IPS-11a (cell line): Measurements from ENCODE around the gene STX1A.
A peak's percentile ranks its signal among the peaks of the same experiment; 100 is the strongest.

Experiments used
- H3K4me3 ChIP-seq: one replicate; pipeline ENCODE4 v1.5.1; 2013; ENCODE audit warnings: low read depth, low read length, control low read depth

The STX1A gene

DNA sequence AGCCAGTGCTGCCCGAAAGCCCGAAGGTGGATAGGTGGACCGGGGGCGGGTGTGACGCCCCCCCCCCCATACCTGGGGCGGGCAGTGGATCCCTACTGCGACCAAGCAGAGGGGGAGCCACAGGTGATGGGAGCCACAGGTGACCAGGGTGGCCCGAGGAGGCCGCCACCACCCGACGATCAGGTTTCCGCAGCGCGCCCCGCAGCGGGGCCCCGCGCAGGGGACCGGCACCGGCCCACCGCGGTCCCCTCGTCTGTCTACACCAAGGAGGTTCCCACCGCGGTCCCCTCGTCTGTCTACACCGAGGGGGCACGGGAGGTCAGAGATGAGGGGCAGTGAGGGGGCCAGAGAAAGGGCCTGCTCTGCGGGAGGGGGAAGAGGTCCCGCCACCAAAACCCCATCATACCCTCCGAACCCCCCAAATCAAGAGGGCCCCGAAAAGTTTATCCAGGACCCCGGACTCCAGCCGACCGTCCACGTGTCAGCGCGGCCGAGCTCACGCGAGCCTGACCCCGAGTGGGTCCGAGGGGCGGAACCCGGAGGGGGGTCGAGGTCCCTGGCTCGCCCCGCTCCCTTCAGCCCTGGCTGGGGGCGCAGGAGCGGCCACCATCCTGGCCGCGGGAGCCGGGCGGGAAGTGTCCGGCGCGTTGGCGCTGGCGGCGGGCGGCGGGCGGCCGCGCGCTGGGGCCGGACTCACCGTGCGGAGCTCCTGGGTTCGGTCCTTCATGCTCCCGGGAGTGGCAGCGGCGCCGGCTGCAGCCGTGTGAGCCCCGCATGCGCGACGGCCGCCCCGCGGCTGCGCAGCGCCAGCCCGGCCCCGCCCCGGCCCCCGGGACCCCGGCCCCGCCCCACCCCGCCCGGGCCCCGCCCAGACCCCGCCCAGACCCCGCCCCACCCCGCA, at the start of gene STX1A:
STX1A (minus strand) TSS at position 765 of the 901 bp plus-strand sequence; CDS start at position 727, 38 bp downstream.
- peak within 1 kb of the TSS; percentile 62 for H3K4me3 ChIP-seq

DNA sequence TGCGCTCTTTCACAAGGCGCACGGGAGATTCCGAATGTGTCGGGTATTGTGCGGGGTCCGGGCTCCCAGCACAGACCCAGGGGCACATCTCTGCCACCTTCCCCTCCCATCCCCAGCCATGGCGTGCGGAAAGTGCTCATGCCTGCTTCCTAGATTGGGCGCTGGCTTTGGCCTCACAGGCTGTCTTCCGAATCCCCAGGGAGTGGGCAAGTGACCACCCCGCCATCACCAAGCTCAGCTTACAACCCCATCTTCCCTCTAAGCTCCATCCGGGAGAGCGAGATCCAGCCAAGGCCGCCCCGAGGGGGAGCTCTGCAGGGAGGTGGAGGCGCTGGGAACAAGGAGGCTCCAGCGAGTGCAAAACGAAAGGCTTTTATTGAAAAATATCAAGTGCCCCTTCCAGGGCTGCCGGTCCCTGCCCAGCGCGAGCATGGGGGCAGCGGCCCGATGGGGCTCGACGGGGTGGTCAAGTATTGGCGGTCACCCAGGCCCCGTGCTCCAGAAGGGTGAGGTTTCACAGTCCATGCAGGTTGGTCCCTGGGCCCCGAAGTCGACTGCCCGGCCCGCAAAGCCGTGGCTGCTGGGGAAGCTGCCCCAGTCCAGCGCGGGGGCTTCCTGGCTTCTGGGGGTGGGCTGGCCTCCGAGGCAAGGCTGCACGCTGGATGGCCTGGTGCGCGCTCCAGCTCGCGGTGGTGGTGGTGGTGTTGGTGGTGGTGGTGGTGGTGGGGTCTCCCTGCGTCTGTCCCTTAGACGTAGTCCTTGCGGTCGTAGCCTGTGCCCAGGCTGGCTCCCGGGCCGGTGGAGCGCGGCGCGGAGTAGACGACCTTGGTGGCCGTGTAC, 49.4 kb upstream of the STX1A start:
- no peak overlapping the region for H3K4me3 ChIP-seq

DNA sequence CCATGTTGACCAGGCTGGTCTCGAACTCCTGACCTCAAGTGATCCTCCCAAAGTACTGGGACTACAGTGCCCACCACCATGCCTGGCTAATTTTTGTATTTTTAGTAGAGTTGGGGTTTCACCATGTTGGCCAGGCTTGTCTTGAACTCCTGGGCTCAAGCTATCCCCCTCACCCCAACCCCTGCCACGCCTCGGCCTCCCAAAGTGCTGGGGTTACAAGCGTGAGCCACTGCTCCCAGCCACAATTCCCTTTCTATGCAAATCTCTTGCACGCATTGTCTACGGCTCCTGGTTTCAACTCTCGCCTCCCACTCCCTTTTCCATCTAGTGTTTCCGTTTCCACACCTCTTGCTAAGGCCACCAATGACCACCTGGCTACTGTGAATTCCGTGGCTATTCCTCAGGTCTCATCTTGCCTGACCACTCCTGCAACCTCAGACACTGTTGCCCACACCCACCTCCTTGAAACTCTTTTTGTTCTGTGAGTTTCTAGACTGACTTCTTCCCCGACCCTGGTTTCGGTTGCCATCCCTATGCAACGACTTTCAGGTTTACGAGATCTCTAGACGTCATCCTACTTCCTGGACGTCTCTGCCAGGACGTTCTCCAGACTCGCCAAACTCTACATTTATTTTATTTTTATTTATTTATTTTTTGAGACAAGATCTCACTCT, 47.2 kb upstream of the STX1A start:
- no peak overlapping the region for H3K4me3 ChIP-seq

DNA sequence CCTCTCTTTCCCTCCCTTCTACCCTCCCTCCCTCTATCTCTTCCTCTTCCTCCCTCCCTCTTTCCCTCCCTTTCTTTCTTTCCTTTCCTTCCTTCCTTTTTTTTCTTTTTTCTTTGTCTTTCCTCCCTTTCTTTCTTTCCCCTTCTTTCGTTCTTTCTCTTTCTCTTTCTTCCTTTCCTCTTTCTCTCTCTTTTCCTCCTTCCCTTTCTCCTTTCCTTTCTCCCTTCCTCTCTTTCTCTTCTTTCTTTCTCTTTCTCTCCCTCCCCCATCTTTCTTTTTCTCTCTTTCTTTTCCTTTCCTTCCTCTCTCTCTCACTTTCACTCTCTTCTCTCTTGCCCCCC, 43.2 kb upstream of the STX1A start:
- no peak overlapping the region for H3K4me3 ChIP-seq

DNA sequence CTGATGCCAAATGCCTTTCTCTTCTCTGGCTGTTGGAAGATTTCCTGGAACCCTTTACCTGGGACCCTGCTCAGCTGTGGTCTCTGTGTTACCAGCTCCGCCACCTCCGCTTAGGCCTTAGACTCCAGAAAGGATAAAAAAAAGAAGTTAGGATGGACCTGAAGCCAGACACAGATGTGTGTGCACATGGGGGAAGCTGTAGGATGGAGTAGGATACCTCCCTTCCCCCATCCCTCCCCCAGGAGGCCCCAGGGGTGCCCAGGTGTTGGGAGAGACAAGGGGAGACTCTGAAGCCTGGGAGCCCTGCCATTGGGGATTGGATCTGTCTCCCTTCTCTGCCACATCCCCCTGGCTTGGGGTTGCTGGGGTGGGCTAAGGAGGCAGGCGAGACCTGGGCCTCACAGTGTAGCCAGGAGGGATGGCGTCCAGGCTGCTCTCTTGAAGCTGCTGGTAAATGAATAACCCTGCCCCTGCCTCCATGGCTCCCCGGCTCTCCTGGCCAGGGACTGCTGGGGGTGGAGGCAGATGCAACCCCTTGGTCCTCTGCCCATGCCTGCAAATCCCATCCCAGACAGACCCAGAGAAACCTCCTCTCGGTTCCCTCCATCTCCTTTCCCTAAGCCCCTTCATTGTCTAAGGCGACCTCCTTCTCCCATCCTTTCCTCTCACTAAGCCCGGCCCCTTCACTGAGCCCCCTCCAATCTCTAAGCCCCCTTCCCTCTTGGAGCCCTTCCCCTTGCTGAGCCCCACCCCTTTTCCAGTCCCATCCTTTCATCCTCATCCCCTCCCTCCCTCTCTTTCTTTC, 42.6 kb upstream of the STX1A start:
- no peak overlapping the region for H3K4me3 ChIP-seq

DNA sequence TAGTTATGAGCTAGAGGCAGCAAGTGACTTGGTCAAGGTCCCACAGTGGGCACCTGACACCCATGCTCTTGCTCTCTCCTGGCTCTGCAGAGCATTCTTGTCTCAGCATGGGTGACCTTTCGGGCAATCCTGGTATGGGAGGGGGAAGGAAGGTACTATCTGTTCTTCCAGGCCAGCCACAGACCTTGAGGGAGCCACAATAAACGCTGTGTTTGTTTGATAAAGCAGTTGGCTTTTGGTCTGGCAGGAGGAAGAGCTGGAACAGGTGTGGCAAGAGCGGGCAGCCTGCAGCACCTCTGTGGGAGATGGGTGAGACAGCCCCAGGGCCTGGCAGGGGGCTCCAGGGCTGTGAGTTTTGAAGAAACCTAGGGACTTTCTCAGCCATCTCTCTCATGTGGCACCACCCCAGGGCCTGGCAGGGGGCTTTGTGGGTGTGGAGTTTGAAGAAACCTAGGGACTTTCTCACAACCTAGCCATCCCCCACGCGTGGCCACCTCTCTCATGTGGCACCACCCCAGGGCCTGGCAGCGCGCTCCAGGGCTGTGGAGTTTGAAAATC, 39.2 kb upstream of the STX1A start:
- no peak overlapping the region for H3K4me3 ChIP-seq

DNA sequence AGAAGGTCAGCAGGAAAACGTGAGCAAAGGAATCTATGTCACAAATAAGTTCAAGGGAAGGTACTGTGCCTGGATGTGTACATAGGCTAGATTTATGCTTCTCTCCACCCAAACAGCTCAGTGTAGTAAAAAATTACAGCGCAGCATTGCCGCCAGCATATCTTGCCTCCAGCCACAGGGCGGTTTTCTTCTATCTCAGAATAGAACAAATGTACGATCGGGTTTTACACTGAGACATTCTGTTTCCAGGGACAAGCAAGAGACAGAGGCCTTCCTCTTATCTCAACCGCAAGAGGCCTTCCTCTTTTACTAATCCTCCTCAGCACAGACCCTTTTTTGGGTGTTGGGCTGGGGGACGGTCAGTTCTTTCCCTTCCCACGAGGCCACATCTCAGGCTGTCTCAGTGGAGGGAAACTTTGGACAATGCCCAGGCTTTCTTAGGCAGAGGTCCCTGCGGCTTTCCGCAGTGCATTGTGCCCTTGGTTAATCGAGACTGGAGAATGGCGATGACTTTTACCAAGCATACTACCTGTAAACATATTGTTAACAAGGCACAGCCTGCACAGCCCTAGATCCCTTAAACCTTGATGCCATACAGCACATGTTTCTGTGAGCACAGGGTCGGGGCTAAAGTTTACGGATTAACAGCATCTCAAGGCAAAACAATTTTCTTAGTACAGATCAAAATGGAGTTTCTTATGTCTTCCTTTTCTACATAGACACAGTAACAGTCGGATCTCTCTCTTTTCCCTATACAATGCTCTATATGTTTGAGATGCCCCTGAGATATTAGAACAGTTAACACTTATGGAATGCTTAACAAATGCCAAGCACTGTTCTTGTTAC, 30.7 kb upstream of the STX1A start:
- H3K4me3 ChIP-seq, result no peak overlapping the region

DNA sequence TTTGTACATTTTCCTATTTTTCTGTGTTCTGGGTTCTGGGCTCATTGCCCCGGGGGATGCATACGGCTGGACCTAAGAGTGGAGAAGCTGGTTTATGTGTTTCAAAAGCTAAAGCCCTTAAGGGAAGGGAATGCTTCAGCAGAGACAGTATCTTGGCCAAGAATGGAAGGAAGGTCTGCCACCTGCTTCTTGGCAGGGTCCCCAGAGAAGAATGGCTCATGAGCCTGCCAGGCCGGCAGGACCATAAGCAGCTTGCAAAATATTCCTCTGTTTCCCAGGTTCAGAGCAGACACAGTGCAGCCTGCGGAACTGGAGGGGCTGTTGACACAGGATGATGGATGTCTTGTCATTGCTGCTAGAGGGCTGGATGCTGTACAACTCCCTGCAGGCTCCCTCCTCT, 26.9 kb upstream of the STX1A start:
- no peak overlapping the region for H3K4me3 ChIP-seq

DNA sequence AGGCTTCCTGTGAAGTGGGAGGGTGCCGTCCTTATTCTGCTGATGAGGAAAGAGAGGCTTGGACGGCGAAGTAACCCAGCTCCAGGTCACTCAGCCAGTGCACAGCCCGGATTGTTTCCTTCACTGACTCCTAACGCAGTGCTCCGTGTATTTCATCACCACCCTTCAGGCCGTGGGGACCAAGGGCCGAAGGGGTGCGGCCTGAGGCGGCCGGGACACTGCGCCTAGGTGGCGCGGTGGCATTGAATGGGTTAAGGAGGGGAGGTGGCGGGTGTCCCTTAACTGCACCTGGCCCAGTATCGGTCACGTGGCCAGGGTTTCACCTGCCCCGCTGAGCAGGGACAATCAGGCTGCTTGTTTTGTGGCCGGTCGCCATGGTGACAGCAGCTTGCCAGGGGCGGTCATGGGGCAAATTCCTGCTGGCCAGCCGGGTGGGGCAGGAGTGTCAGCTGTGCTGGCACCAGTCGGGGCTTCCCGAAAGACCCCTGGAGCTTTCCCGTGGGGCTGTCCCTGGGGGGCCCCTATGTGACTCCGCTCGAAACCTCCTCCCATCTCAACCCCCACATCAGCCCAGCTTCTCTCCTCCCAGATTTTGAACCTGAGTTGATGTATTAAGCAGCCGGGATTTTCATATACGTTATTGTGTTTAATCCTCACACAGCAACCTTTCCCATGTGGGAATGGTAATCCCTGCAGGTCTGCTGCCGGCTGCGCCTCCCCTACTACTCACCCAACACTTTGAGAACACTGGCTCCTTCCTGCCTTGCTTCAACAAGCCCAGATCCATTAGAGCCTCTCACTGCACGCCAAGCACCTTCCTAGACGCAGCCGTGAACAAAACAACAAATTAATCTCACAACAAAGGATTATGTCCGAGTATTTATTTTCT, 23.5 kb upstream of the STX1A start:
- no peak overlapping the region for H3K4me3 ChIP-seq

DNA sequence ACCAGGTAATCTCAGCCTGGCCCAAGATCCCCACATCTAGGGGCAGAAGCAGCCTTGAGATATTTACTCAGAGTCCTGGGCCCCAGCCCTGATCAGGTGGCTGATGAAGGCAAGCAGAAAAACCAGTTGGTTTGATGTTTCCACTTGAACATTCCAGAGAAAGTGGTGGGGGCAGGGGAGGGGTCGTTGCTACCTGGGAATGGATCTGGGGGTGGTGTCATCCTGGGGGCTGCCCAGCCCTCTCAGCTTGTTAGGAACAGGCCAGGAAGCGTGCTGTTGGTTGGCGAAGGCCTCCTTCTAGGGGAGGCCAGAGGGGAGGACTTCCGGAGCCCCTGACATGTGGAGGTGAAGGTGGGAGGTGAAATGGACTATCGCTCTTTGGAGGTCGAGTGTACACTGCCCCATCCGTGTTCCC, 22.9 kb upstream of the STX1A start:
- no peak overlapping the region for H3K4me3 ChIP-seq

DNA sequence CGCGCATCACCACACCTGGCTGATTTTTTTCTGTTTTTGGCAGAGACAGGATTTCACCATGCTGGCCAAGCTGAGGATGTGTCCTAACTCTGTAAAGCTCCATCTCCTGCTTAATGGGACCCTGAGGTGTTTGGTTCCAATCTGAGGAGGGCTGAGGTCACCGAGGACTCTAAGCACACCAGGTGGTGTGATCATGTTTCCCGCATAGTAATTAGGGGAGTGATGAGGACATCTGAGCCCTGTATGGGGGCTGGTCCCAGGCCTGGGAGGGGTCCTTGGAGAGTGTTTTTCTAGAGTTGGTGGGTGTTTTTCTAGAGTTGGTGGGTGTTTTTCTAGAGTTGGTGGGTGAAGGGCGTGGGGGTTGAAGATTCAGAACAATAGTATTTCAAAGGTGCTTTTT, 22.1 kb upstream of the STX1A start:
- H3K4me3 ChIP-seq, result no peak overlapping the region

DNA sequence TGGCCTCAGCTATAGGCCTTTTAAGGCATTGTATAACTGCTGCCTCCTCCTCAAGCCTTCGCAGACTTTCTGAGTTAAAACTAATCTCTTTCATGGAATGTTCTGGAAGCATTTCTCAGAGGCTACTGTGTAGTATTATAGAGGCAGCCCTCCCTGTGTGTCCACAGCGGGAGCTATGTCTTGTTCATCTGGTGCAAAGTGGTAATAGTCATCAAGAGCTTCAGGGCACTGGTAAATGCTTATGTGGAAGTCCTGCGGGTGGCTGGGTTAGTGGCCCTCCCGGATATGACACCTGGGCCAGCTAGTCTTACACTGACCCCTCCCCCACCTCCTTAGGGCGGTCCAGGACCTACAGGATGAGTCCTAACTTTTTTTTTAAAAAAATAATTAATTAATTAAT, 21.3 kb upstream of the STX1A start:
- H3K4me3 ChIP-seq, result no peak overlapping the region

DNA sequence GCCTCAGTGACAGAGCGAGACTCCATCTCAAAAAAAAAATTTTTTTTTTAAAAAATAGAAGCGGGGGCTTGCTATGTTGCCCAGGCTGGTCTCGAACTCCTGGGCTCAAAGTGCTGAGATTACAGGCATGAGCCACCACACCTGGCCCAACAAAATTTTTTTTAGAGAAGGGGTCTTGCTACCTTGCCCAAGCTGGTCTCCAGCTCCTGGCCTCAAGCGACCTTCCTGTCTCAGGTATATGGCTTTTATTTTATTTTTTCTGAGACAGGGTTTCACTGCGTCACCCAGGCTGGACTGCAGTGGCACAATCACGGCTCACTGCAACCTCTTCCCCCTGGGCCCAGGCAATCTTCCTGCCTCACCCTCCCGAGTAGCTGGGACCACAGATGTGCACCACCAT, 20.7 kb upstream of the STX1A start:
- no peak overlapping the region for H3K4me3 ChIP-seq

DNA sequence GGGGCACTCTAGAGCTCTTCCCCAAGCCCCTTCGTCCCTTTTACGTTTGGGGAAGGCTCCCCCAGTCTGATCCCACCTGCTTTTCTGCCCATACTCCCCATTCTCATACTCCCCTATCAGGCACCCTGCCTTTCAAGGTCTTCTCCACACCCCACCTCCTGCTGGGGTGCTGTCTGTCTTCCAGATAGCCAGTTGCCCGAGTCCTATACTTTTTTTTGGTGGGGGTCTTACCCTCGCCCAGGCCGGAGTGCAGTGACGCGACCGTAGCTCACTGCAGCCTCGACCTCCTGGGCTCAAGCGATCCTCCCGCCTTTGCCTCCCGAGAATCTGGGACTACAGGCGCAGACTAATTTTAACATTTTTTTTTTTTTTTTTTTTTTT, 19.9 kb upstream of the STX1A start:
- H3K4me3 ChIP-seq, result peak overlapping the region; percentile 50

DNA sequence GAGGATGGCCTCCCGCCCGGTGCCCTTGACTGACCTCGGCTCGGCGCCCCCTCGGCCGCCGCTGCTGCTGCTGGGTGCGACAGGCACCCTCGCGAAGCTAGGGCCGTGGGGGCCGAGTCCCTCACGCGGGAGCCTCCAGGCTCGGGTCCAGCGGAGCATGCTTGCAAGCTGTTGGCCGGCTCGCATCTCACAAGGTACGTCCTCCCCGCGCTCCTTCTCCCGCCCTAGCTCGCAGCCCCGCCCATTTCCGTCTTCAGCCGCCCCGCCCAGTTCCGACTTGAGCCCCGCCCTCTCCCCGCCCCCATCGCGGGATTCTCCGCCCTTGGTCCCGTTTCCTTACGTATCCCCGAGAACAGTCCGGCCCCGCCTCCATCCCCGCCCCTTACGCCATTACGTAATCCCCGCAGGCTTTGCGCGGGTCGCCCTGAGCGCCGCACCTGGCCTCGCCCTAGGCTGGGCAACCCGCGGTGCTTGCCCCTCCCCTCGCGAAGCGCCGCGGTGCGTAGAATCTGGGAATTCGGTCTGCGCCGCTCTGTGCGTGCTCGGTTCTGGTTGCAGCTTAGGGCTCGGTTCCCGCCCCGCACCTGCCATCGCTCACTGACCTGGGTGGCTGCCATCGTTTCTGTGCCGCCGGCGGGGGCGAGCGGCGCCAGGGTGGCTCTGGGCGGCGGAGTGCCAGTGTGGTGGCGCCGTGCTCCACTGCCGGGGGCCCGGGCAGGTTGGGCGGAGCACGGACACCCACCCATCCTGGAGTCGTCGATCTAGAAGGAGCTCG, 19.3 kb upstream of the STX1A start, which contains the start of gene ABHD11:
ABHD11 (minus strand) TSS at position 191 of the 775 bp plus-strand sequence; CDS start at position 159, 32 bp downstream.
- peak within 1 kb of the TSS; percentile 70 for H3K4me3 ChIP-seq

DNA sequence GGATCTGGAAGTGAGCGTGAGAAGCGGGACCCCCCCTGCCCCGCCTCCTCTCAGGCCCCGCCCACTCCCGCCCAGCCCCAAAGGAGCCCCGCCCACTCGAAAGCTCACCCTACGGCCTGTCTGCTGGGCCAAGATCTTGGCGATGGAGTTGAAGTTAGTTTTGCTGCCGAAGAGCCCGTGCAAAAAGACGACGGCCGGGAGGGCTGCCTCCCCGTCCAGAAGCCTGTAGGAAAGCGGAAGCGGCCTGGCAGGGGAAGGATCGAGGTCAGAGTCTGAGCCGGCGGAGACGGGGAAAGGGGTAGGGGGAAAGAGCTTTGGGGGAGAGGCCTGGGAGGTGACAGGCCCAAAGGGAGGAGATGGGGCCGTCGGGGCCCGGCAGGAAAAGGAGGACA, 18.7 kb upstream of the STX1A start:
- H3K4me3 ChIP-seq, result peak overlapping the region; percentile 70

DNA sequence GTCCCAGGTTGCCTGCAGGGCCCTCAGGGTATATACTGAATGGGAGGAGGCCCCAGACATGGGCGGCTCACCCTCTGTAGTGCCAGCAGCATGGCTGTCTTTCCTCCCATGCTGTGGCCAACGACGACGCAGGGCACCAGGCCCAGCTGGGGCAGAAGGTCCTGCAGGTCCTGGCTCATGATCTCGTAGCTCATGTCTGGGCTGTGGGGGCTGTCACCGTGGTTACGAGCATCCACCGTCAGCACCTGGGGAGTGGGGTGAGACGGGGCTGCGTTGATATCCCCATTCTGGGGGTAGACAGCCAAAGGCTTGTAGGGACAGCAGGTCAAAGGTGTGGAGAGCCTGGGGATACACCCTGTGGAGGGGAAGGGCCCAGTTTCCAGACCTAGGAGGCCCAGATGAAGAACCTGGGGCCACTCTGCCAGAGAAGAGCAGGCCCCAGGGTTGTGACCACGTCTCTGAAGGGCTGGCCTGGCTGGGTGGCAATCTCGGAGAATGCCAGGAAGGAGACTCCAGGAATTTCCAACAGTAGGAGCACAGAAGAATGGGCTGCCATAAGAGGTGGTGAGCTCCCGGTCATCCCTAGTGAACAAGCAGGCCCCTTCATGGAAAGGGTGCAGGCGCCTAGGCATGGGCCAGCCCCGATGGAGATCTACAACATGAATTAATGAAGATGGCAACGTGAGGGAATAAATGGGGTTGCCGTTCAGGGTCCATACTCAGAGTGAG, 18.2 kb upstream of the STX1A start:
- H3K4me3 ChIP-seq, result peak overlapping the region; percentile 24
